HepG2 (cell line): ENCODE data around the gene CELF5. TPM values are rescaled to one million over a fixed set of nuclear protein-coding genes. Genes with fewer than 3 reads are reported as not detected.
"Not testable (repeated sequence)": the region's sequence is repeated elsewhere in the genome, so short reads cannot be mapped to it uniquely, and the experiment has no call there.

Source experiments
- ATAC-seq: fragments of 200-7000 bp; cut with Tn5 transposase; 3 replicates; pipeline ENCODE4 v1.9.1; 2020; ENCODE audit warnings: mild to moderate bottlenecking, moderate library complexity
- BruUV-seq: library from RNA; stranded (reverse); fragments of 400-500 nt; replicated peaks from 2 replicates; lab custom pipeline; 2021; lab: Mats Ljungman, UMichigan
- CTCF ChIA-PET: fragments of 300-600 bp; formaldehyde crosslinking; extraction: SDS; loops from one replicate; lab custom pipeline; 2021; ENCODE audit warnings: low total read pairs, inconsistent platforms, low intra/inter-chr PET ratio; lab: Yijun Ruan, JAX
- POLR2A ChIA-PET: fragments of 350-600 bp; sonication (Branson Sonifier 250); formaldehyde crosslinking; loops from one replicate; lab custom pipeline; 2020; ENCODE audit warnings: antibody characterized with exemption, inconsistent platforms; lab: Yijun Ruan, JAX
- DNase-seq: peaks from one replicate; pipeline ENCODE4 v3.0.0-alpha.2; 2015; ENCODE audit warnings: low spot score
- FAIRE-seq: peaks from 3 replicates; lab custom pipeline; 2011; peaks lifted over from hg19 to GRCh38; lab: Jason Lieb, UNC
- H2AFZ ChIP-seq: one replicate; pipeline ENCODE4 v1.6.1; 2011; ENCODE audit warnings: low read length, inconsistent platforms
- H3K27ac ChIP-seq: fragments of 300-600 bp; 3 replicates; pipeline ENCODE4 v1.8.0; 2011; ENCODE audit warnings: mixed run types, mild to moderate bottlenecking, mixed read lengths, low read length, inconsistent platforms; ENCODE audit not compliant: insufficient read depth; ENCODE audit errors: extremely low read length
- H3K27me3 ChIP-seq, 2 experiments: fragments of 200-600 bp in 1 of 2; 2 replicates in 1 of 2; 3 replicates in 1 of 2; pipeline versions ENCODE4 v1.6.0 to v1.8.0; 2011; ENCODE audit warnings: low read length in 2 of 2, mild to moderate bottlenecking in 2 of 2, moderate library complexity in 2 of 2, inconsistent platforms in 1 of 2; ENCODE audit not compliant: insufficient read depth in 2 of 2, control insufficient read depth in 1 of 2
- H3K36me3 ChIP-seq, 2 experiments: fragments of 200-600 bp in 1 of 2; replicated peaks in 1 of 2; 2 replicates in 1 of 2; 3 replicates in 1 of 2; pipeline versions ENCODE4 v1.5.1 to v1.8.0; 2011; ENCODE audit warnings: low read length in 2 of 2, inconsistent platforms in 1 of 2; ENCODE audit not compliant: insufficient read depth in 2 of 2, control insufficient read depth in 1 of 2
- H3K4me1 ChIP-seq: 2 replicates; pipeline ENCODE4 v1.5.1; 2012; ENCODE audit warnings: low read length, inconsistent platforms; ENCODE audit not compliant: insufficient read depth
- H3K4me2 ChIP-seq: 2 replicates; pipeline ENCODE4 v1.6.0; 2011; ENCODE audit warnings: low read depth, low read length, inconsistent platforms
- H3K4me3 ChIP-seq, 3 experiments: fragments of 200-600 bp in 1 of 3; sonication (generic), shearing (Covaris generic) in 1 of 3; replicated peaks in 1 of 3; 2 replicates each; pipeline ENCODE4 v1.5.1; 2011 to 2016; ENCODE audit warnings: low read length in 3 of 3, inconsistent platforms in 2 of 3, low read depth in 2 of 3, mild to moderate bottlenecking in 2 of 3, control low read depth in 1 of 3, mixed read lengths in 1 of 3; ENCODE audit not compliant: insufficient read depth in 1 of 3
- H3K79me2 ChIP-seq: one replicate; pipeline ENCODE4 v1.6.1; 2011; ENCODE audit warnings: low read length, inconsistent platforms; ENCODE audit not compliant: insufficient read depth
- H3K9ac ChIP-seq: 2 replicates; pipeline ENCODE4 v1.6.0; 2011; ENCODE audit warnings: mild to moderate bottlenecking, low read depth, low read length, inconsistent platforms; ENCODE audit not compliant: insufficient read depth
- H3K9me3 ChIP-seq: 2 replicates; pipeline ENCODE4 v1.5.1; 2012; ENCODE audit warnings: mild to moderate bottlenecking, low read length
- H4K20me1 ChIP-seq: 2 replicates; pipeline ENCODE4 v1.6.0; 2011; ENCODE audit warnings: inconsistent platforms, mild to moderate bottlenecking, low read length, moderate library complexity; ENCODE audit not compliant: insufficient read depth
- ADNP ChIP-seq: sonication (generic); formaldehyde crosslinking; IDR thresholded peaks from 2 replicates; pipeline ENCODE4 v1.4.0; 2020; ENCODE audit warnings: missing genetic modification reagents
- BRCA1 ChIP-seq: sonication (generic); formaldehyde crosslinking; IDR thresholded peaks from 2 replicates; pipeline ENCODE4 v1.4.0; 2020; ENCODE audit warnings: missing genetic modification reagents
- IRF9 ChIP-seq: sonication (generic); formaldehyde crosslinking; IDR thresholded peaks from 2 replicates; pipeline ENCODE4 v1.8.0; 2022; ENCODE audit warnings: missing genetic modification reagents, mild to moderate bottlenecking, borderline replicate concordance
- NKX3-1 ChIP-seq: sonication (generic); formaldehyde crosslinking; IDR thresholded peaks from 2 replicates; pipeline ENCODE4 v1.5.0; 2020; ENCODE audit warnings: missing genetic modification reagents
- NONO ChIP-seq, 2 experiments: fragments of 450-650 bp in 1 of 2; sonication (generic) in 1 of 2; formaldehyde crosslinking in 1 of 2; IDR thresholded peaks in 1 of 2; conservative IDR thresholded peaks in 1 of 2; 2 replicates each; pipeline versions ENCODE4 v1.6.1 to v1.8.0; 2017 to 2022; ENCODE audit warnings: mild to moderate bottlenecking in 1 of 2, missing genetic modification reagents in 1 of 2, moderate library complexity in 1 of 2
- PBX3 ChIP-seq: sonication (generic); formaldehyde crosslinking; IDR thresholded peaks from 2 replicates; pipeline ENCODE4 v1.8.1; 2023; ENCODE audit warnings: missing genetic modification reagents, inconsistent platforms, borderline replicate concordance
- SMC3 ChIP-seq: IDR thresholded peaks from 2 replicates; pipeline ENCODE4 v1.6.1; 2011; ENCODE audit warnings: low read length, improper control_type of control experiment
- ZBTB42 ChIP-seq: sonication (generic); formaldehyde crosslinking; IDR thresholded peaks from 2 replicates; pipeline ENCODE4 v1.5.0; 2020; ENCODE audit warnings: mild to moderate bottlenecking, missing genetic modification reagents
- ZMYM3 ChIP-seq: sonication (generic); formaldehyde crosslinking; IDR thresholded peaks from 2 replicates; pipeline ENCODE4 v1.5.1; 2020; ENCODE audit warnings: mild to moderate bottlenecking, missing genetic modification reagents
- ZNF121 ChIP-seq: sonication (generic); formaldehyde crosslinking; IDR thresholded peaks from 2 replicates; pipeline ENCODE4 v1.5.0; 2020; ENCODE audit warnings: mild to moderate bottlenecking, missing genetic modification reagents
- ZNF263 ChIP-seq: sonication (generic); formaldehyde crosslinking; IDR thresholded peaks from 2 replicates; pipeline ENCODE4 v1.4.0; 2020; ENCODE audit warnings: missing genetic modification reagents
- ZNF687 ChIP-seq: sonication (generic); formaldehyde crosslinking; IDR thresholded peaks from 2 replicates; pipeline ENCODE4 v1.5.1; 2020; ENCODE audit warnings: mild to moderate bottlenecking, missing genetic modification reagents, moderate library complexity
- ZNF768 ChIP-seq: sonication (generic); formaldehyde crosslinking; IDR thresholded peaks from 2 replicates; pipeline ENCODE4 v1.4.0; 2020; ENCODE audit warnings: missing genetic modification reagents
- WGBS: methylation state at CpG from one replicate; pipeline ENCODE4 v1.1.6; 2017; ENCODE audit warnings: low lambda C conversion rate; 5-methylcytosine and 5-hydroxymethylcytosine counted together
- in situ Hi-C: cut with HindIII; loops from 2 replicates; pipeline ENCODE4 v1.10.0; 2017; ENCODE audit warnings: low pct_unique_long_range_greater_than_20kb; ENCODE audit not compliant: extremely low pct_ligation_motif_present
- intact Hi-C: fragments of 100-400 bp; cut with micrococcal nuclease; formaldehyde crosslinking; loops from one replicate; pipeline ENCODE4 v1.10.0; 2022; ENCODE audit not compliant: unreplicated experiment
- polyA plus RNA-seq, 8 experiments: library from polyadenylated mRNA; depleted of rRNA in 3 of 8; stranded (reverse) in 7 of 8; unstranded in 1 of 8; fragments of >200 nt; fragmentation: Illumina TruSeq in 4 of 8; extraction: Trizol in 4 of 8; gene quantifications; 2 replicates each; pipeline versions ENCODE4 v1.2.1 to v1.2.3, GENCODE V29; 2011 to 2016; ENCODE audit warnings: low read depth in 4 of 8, missing spikeins in 1 of 8, mixed read lengths in 1 of 8; ENCODE audit not compliant: insufficient read depth in 1 of 8
- total RNA-seq, 5 experiments: library from RNA; depleted of rRNA; stranded (reverse); fragments of >200 nt; fragmentation: Illumina TruSeq; extraction: Trizol; gene quantifications; 2 replicates each; pipeline ENCODE4 v1.2.3, GENCODE V29; 2016; ENCODE audit warnings: low read depth in 1 of 5

Gene CELF5
- total and polyA plus RNA-seq, 2 of the 13 experiments (the other 11 are each of a cell fraction or from before 2014, with no cell fraction given): 0.31 to 0.84 TPM

- POLR2A ChIA-PET; H3K9me3 ChIP-seq; FAIRE-seq; DNase-seq; H4K20me1 ChIP-seq; intact Hi-C loops; H2AFZ ChIP-seq; ATAC-seq; H3K4me3 ChIP-seq; H3K4me1 ChIP-seq; H3K27me3 ChIP-seq; H3K27ac ChIP-seq; H3K9ac ChIP-seq; in situ Hi-C loops; H3K79me2 ChIP-seq; H3K4me2 ChIP-seq; BruUV-seq; CTCF ChIA-PET; H3K36me3 ChIP-seq; TF ChIP-seq NONO (CRISPR knock-in tag; conservative IDR thresholded peaks at IDR 0.05): not testable (repeated sequence)
- peak; percentile 62; the same call in 1 of the 2 replicates for TF ChIP-seq NONO (IDR thresholded peaks at IDR 0.05)
- WGBS: 15% methylated on average over 2 of the region's 2 CpGs
These were observed 11.1 kb downstream of the CELF5 start for GRCh38 chr19:3235604-3236003.

GRCh38 chr19:3236272-3236671 lies 11.8 kb downstream of the CELF5 start:
- ChIA-PET POLR2A (no interaction called here), CTCF (no interaction called here)
- Histone ChIP-seq H3K36me3 (no peaks in the 10 kb centered on the region), H3K4me3 (no peak overlapping the region), H3K9ac (no peak overlapping the region), H3K4me1 (no peaks in the 10 kb centered on the region), H3K27me3 (no peaks in the 10 kb centered on the region), H2AFZ (no peak overlapping the region), H4K20me1 (no peaks in the 10 kb centered on the region), H3K9me3 (no peaks in the 10 kb centered on the region), H3K79me2 (no peaks in the 10 kb centered on the region), H3K4me2 (no peak overlapping the region), H3K27ac (no peak overlapping the region)
- no TSS peak for BruUV-seq
- in situ Hi-C loops: no loop called here
- ATAC-seq (no peak), DNase-seq (no peak), FAIRE-seq (no peak)
- 56% methylated on average over 4 of the region's 4 CpGs for WGBS
- intact Hi-C loops: no loop called here
- TF ChIP-seq ADNP (CRISPR knock-in tag) (no peak), ZBTB42 (no peak), ZNF768 (CRISPR knock-in tag) (peak; percentile 88), ZMYM3 (CRISPR knock-in tag) (0 out of 2 replicates have a peak, but pooled peaks have one; percentile 22), ZNF263 (CRISPR knock-in tag) (no peak), NKX3-1 (CRISPR knock-in tag) (no peak), ZNF687 (CRISPR knock-in tag) (no peak), BRCA1 (CRISPR knock-in tag) (no peak), ZNF121 (CRISPR knock-in tag) (no peak), IRF9 (no peak), SMC3 (no peak), PBX3 (CRISPR knock-in tag) (no peak)
